K562 (cell line): ENCODE data around the gene CHCHD1. TPM values are rescaled to one million over a fixed set of nuclear protein-coding genes. Genes with fewer than 3 reads are reported as not detected.

Source experiments
- ATAC-seq: fragments of 200-7000 bp; cut with Tn5 transposase; 3 replicates; pipeline ENCODE4 v1.9.1; 2020; ENCODE audit warnings: moderate library complexity
- BruUV-seq: library from RNA; stranded (reverse); fragments of 400-500 nt; replicated peaks from 2 replicates; lab custom pipeline; 2021; lab: Mats Ljungman, UMichigan
- CTCF ChIA-PET: fragments of 300-600 bp; formaldehyde crosslinking; extraction: SDS; loops from one replicate; lab custom pipeline; 2021; ENCODE audit warnings: low intra/inter-chr PET ratio; lab: Yijun Ruan, JAX
- POLR2A ChIA-PET: fragments of 300-600, 350-650 bp; sonication (Branson Sonifier 250); formaldehyde crosslinking; extraction: SDS; loops from one replicate; lab custom pipeline; 2021; ENCODE audit warnings: antibody characterized with exemption, inconsistent platforms; lab: Yijun Ruan, JAX
- DNase-seq, 4 experiments: peaks; one replicate each; pipeline versions ENCODE4 v3.0.0 to v3.0.0-alpha.2; 2011 to 2018; ENCODE audit warnings: low spot score in 3 of 4, mixed read lengths in 3 of 4; ENCODE audit errors: extremely low read depth in 1 of 4
- FAIRE-seq: peaks from 2 replicates; lab custom pipeline; 2011; peaks lifted over from hg19 to GRCh38; lab: Jason Lieb, UNC
- H2AFZ ChIP-seq: 2 replicates; pipeline ENCODE4 v1.6.0; 2011; ENCODE audit warnings: low read depth, low read length, control low read depth, inconsistent platforms
- H3K27ac ChIP-seq: fragments of 200-600 bp; 3 replicates; pipeline ENCODE4 v1.8.0; 2011; ENCODE audit warnings: low read depth, mild to moderate bottlenecking, control low read depth, inconsistent platforms, low read length, moderate library complexity, mixed read lengths; ENCODE audit errors: extremely low read depth
- H3K27me3 ChIP-seq, 2 experiments: fragments of 300-600 bp in 1 of 2; 2 replicates in 1 of 2; 3 replicates in 1 of 2; pipeline versions ENCODE4 v1.6.0 to v1.8.0; 2011; ENCODE audit warnings: inconsistent platforms in 2 of 2, low read length in 2 of 2, mild to moderate bottlenecking in 1 of 2, mixed read lengths in 1 of 2, moderate library complexity in 1 of 2; ENCODE audit not compliant: control insufficient read depth in 2 of 2, insufficient read depth in 2 of 2
- H3K36me3 ChIP-seq: fragments of 300-600 bp; 3 replicates; pipeline ENCODE4 v1.8.0; 2011; ENCODE audit warnings: mild to moderate bottlenecking, low read length, inconsistent platforms; ENCODE audit not compliant: control insufficient read depth, insufficient read depth
- H3K4me1 ChIP-seq, 2 experiments: fragments of 200-600 bp in 1 of 2; replicated peaks in 1 of 2; 2 replicates in 1 of 2; 3 replicates in 1 of 2; pipeline versions ENCODE4 v1.5.1 to v1.8.0; 2011; ENCODE audit warnings: inconsistent platforms in 2 of 2, low read length in 2 of 2, mild to moderate bottlenecking in 1 of 2, mixed read lengths in 1 of 2, moderate library complexity in 1 of 2; ENCODE audit not compliant: control insufficient read depth in 2 of 2, insufficient read depth in 2 of 2
- H3K4me2 ChIP-seq: 2 replicates; pipeline ENCODE4 v1.6.1; 2011; ENCODE audit warnings: low read length, control low read depth, inconsistent platforms, mixed read lengths; ENCODE audit not compliant: insufficient read depth
- H3K4me3 ChIP-seq: fragments of 200-600 bp; sonication (generic), shearing (Covaris generic); 2 replicates; pipeline ENCODE4 v1.5.1; 2016; ENCODE audit warnings: control low read depth, inconsistent platforms
- H3K79me2 ChIP-seq: fragments of 200-600 bp; 3 replicates; pipeline ENCODE4 v1.8.0; 2011; ENCODE audit warnings: low read length, inconsistent platforms; ENCODE audit not compliant: control insufficient read depth, insufficient read depth
- H3K9ac ChIP-seq, 2 experiments: 2 replicates each; pipeline versions ENCODE4 v1.6.0 to v1.6.1; 2011; ENCODE audit warnings: low read depth in 2 of 2, low read length in 2 of 2, control low read depth in 1 of 2, inconsistent platforms in 1 of 2, mild to moderate bottlenecking in 1 of 2, mixed read lengths in 1 of 2; ENCODE audit not compliant: insufficient read depth in 1 of 2
- H3K9me1 ChIP-seq: one replicate; pipeline ENCODE4 v1.6.0; 2011; ENCODE audit warnings: inconsistent platforms, mild to moderate bottlenecking, low read length, moderate library complexity; ENCODE audit not compliant: control insufficient read depth, insufficient read depth
- H3K9me3 ChIP-seq: replicated peaks from 2 replicates; pipeline ENCODE4 v1.5.1; 2011; ENCODE audit warnings: low read depth, low read length, inconsistent platforms; ENCODE audit not compliant: control insufficient read depth, insufficient read depth
- H4K20me1 ChIP-seq: replicated peaks from 2 replicates; pipeline ENCODE4 v1.6.1; 2011; ENCODE audit warnings: low read length, inconsistent platforms, mixed read lengths; ENCODE audit not compliant: control insufficient read depth, insufficient read depth
- BRD4 ChIP-seq: fragments of 200-600 bp; sonication (generic); IDR thresholded peaks from 2 replicates; pipeline ENCODE4 v1.6.1; 2017; ENCODE audit warnings: inconsistent platforms
- POLR2A ChIP-seq: fragments of 450-650 bp; conservative IDR thresholded peaks from 2 replicates; pipeline ENCODE4 v1.6.1; 2016
- RBFOX2 ChIP-seq: fragments of 200-400 bp; formaldehyde crosslinking; IDR thresholded peaks from 2 replicates; pipeline ENCODE4 v1.6.1; 2017; ENCODE audit warnings: low read depth, mild to moderate bottlenecking, low read length, moderate library complexity
- TSHZ1 ChIP-seq: fragments of 250-450 bp; sonication (Bioruptor Pico); IDR thresholded peaks from 2 replicates; pipeline ENCODE4 v1.4.0; 2020; ENCODE audit warnings: mild to moderate bottlenecking, moderate library complexity
- ZBTB43 ChIP-seq: sonication (generic); formaldehyde crosslinking; IDR thresholded peaks from 2 replicates; pipeline ENCODE4 v1.8.0; 2023; ENCODE audit warnings: mild to moderate bottlenecking, missing genetic modification reagents
- ZFP30 ChIP-seq: fragments of 250-450 bp; sonication (Bioruptor Pico); IDR thresholded peaks from 2 replicates; pipeline ENCODE4 v1.8.0; 2022; ENCODE audit warnings: moderate library complexity, mild to moderate bottlenecking, inconsistent platforms, borderline replicate concordance
- WGBS: fragments of 100-300 bp; shearing (Covaris generic); methylation state at CpG from one replicate; pipeline ENCODE4 v1.1.6; 2016; ENCODE audit warnings: low coverage, mixed read lengths; ENCODE audit not compliant: insufficient coverage; ENCODE audit errors: missing lambda C conversion rate; 5-methylcytosine and 5-hydroxymethylcytosine counted together
- in situ Hi-C: fragments of 300-500 bp; cut with MboI; formaldehyde crosslinking; loops from 4 replicates; pipeline ENCODE4 v1.15.0; 2018; ENCODE audit warnings: inconsistent platforms, mixed read lengths
- intact Hi-C: fragments of 100-400 bp; cut with micrococcal nuclease; formaldehyde crosslinking; loops from 2 replicates; pipeline ENCODE4 v1.14.2; 2022
- polyA plus RNA-seq, 8 experiments: library from polyadenylated mRNA; depleted of rRNA in 4 of 8; stranded (reverse) in 5 of 8; unstranded in 3 of 8; fragments of >200 nt; fragmentation: Nextera tagmentation in 2 of 8; fragmentation: Illumina TruSeq in 1 of 8; extraction: Ambion mirVana in 2 of 8; extraction: Trizol in 1 of 8; gene quantifications; 2 replicates each; pipeline versions ENCODE4 v1.2.1 to v1.2.3, GENCODE V29; 2011 to 2014; ENCODE audit warnings: inconsistent platforms in 1 of 8, missing spikeins in 1 of 8
- total RNA-seq, 7 experiments: library from RNA; depleted of rRNA in 6 of 7; stranded (reverse); fragments of >200 nt in 6 of 7; fragmentation: Illumina TruSeq in 2 of 7; extraction: Trizol in 2 of 7; gene quantifications; 2 replicates each; pipeline versions ENCODE4 v1.2.1 to v1.2.3, GENCODE V29; 2011 to 2021; ENCODE audit warnings: low replicate concordance in 1 of 7

The CHCHD1 gene
- total and polyA plus RNA-seq, 9 of the 15 experiments (the other 6 are each of a cell fraction or from before 2014, with no cell fraction given): 52.9 to 126 (median 83.4) TPM

DNA sequence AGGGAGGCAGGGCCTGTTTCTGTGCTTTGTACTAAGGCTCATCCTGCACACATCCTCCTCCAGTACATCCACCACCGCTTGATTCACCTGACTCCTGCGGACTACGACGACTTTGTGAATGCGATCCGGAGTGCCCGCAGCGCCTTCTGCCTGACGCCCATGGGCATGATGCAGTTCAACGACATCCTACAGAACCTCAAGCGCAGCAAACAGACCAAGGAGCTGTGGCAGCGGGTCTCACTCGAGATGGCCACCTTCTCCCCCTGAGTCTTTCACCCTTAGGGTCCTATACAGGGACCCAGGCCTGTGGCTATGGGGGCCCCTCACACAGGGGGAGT is 19.4 kb downstream of the CHCHD1 start:
- intact Hi-C loops: no loop called here
- Histone ChIP-seq H3K27ac (no peak overlapping the region), H3K27me3 (no peaks in the 10 kb centered on the region), H3K36me3 (peaks cover 93% of the 10 kb centered on the region), H3K4me1 (peaks cover 0 to 10% of the 10 kb centered on the region in 2 experiments; a peak in 2 of 5 replicates), H3K4me2 (no peak overlapping the region), H4K20me1 (no peaks in the 10 kb centered on the region; the same call in none of the 2 replicates), H3K4me3 (no peak overlapping the region), H3K9me3 (no peaks in the 10 kb centered on the region), H3K9me1 (peaks cover 8% of the 10 kb centered on the region), H3K9ac (no peak overlapping the region), H2AFZ (no peak overlapping the region), H3K79me2 (no peaks in the 10 kb centered on the region)
- ChIA-PET CTCF (no interaction called here), POLR2A (interaction anchor here (0.9 to 9.0 kb wide), 4 partner anchors 8 to 21 kb away, joined by 4 to 61 read pairs (median 30); partner anchors contain the start of gene ZSWIM8)
- no TSS peak for BruUV-seq
- TF ChIP-seq BRD4: no peak
- TF ChIP-seq ZFP30: no peak
- TF ChIP-seq POLR2A: peak; percentile 47; the same call in 1 of the 2 replicates
- TF ChIP-seq RBFOX2: peak; percentile 67
- no peak for TF ChIP-seq TSHZ1
- TF ChIP-seq ZBTB43 (CRISPR knock-in tag): no peak
- in situ Hi-C loops: no loop called here
- ATAC-seq (peak; percentile 1; the same call in 2 of the 3 replicates), DNase-seq (no peak), FAIRE-seq (no peak)
- WGBS: 93% methylated on average over 13 of the region's 13 CpGs
